ENCODE data around the gene CUEDC1. TPM values are rescaled to one million over a fixed set of nuclear protein-coding genes. Genes with fewer than 3 reads are reported as not detected.

Gene CUEDC1
- total and polyA plus RNA-seq, 9 of the 15 experiments (the other 6 are each of a cell fraction or from before 2014, with no cell fraction given), result 0.20 to 4.1 (median 1.6) TPM; not detected in 1

GRCh38 chr17:57849874-57850754, 105.1 kb downstream of the CUEDC1 start, which contains the start of gene MRPS23 (continued):
- no peak for TF ChIP-seq ZNF449 (CRISPR knock-in tag; IDR thresholded peaks at IDR 0.05)
- no peak for TF ChIP-seq RERE (CRISPR knock-in tag; IDR thresholded peaks at IDR 0.05; ENCODE audit: borderline replicate concordance)
- peak; percentile 25; the same call in 1 of the 2 replicates for TF ChIP-seq MAFK (IDR thresholded peaks at IDR 0.05; ENCODE audit: low read length)
- no peak for TF ChIP-seq ZBTB34 (CRISPR knock-in tag; IDR thresholded peaks at IDR 0.05)
- TF ChIP-seq SP1 (CRISPR knock-in tag; IDR thresholded peaks at IDR 0.05), result peak; percentile 97
- TF ChIP-seq ZNF583 (CRISPR knock-in tag; IDR thresholded peaks at IDR 0.05), result no peak
- no peak for TF ChIP-seq HOXB6 (CRISPR knock-in tag; IDR thresholded peaks at IDR 0.05; ENCODE audit: borderline replicate concordance)
- no peak for TF ChIP-seq ZNF398 (CRISPR knock-in tag; IDR thresholded peaks at IDR 0.05)
- no peak for TF ChIP-seq MED1 (CRISPR knock-in tag; IDR thresholded peaks at IDR 0.05; ENCODE audit: borderline replicate concordance)
- peak; percentile 48; the same call in 1 of the 2 replicates for TF ChIP-seq HDAC8 (tag; IDR thresholded peaks at IDR 0.05)
- TF ChIP-seq ZNF239 (CRISPR knock-in tag; IDR thresholded peaks at IDR 0.05), result no peak
- no peak for TF ChIP-seq DACH1 (IDR thresholded peaks at IDR 0.05; ENCODE audit: partially characterized antibody)
- TF ChIP-seq ELF4 (CRISPR knock-in tag; IDR thresholded peaks at IDR 0.05), result no peak; the same call in 1 of the 2 replicates
- TF ChIP-seq ZNF507 (tag; conservative IDR thresholded peaks at IDR 0.05), result no peak
- no peak for TF ChIP-seq ZNF740 (CRISPR knock-in tag; IDR thresholded peaks at IDR 0.05)
- TF ChIP-seq ZNF740 (tag; IDR thresholded peaks at IDR 0.05), result no peak
